Psoas muscle (tissue), 8 donors: ENCODE results near the gene UBP1. TPM values are rescaled to one million over a fixed set of nuclear protein-coding genes. Genes with fewer than 3 reads are reported as not detected.

Experiments
- ATAC-seq, 4 donors: fragments of 200-7000 bp; cut with Tn5 transposase; one replicate each; pipeline ENCODE4 v1.9.1; 2020; ENCODE audit warnings: moderate library complexity in 3 of 4, mild to moderate bottlenecking in 2 of 4
- DNase-seq, 2 donors: peaks; one replicate each; pipeline ENCODE4 v3.0.0-alpha.2; 2020
- H3K27ac ChIP-seq: fragments of 200-600 bp; one replicate; pipeline ENCODE4 v1.8.0; 2022
- H3K27me3 ChIP-seq, 3 donors: fragments of 200-600 bp in 1 of 3; one replicate each; pipeline versions ENCODE4 v1.6.1 to v1.8.0; 2013 to 2022; ENCODE audit warnings: low read length in 2 of 3, mild to moderate bottlenecking in 2 of 3, moderate library complexity in 1 of 3; ENCODE audit not compliant: insufficient read depth in 3 of 3
- H3K36me3 ChIP-seq, 2 donors: fragments of 200-600 bp in 1 of 2; one replicate each; pipeline versions ENCODE4 v1.6.1 to v1.8.0; 2013 to 2022; ENCODE audit warnings: low read depth in 1 of 2, mild to moderate bottlenecking in 1 of 2, moderate library complexity in 1 of 2; ENCODE audit not compliant: insufficient read depth in 1 of 2
- H3K4me1 ChIP-seq: fragments of 200-600 bp; one replicate; pipeline ENCODE4 v1.8.0; 2022
- H3K4me3 ChIP-seq: fragments of 200-600 bp; one replicate; pipeline ENCODE4 v1.8.0; 2022; ENCODE audit warnings: mild to moderate bottlenecking
- H3K9me3 ChIP-seq: fragments of 200-600 bp; one replicate; pipeline ENCODE4 v1.8.0; 2022
- WGBS, 3 donors: extraction: QIAGEN DNeasy Blood & Tissue Kit; methylation state at CpG; one replicate each; pipeline versions ENCODE4 v1.1.6 to v1.1.7; 2013; 5-methylcytosine and 5-hydroxymethylcytosine counted together
- intact Hi-C, 2 donors: fragments of 100-400 bp; cut with DNase I; formaldehyde crosslinking; loops; one replicate each; pipeline versions ENCODE4 v1.11.0 to v1.14.2; 2022
- polyA plus RNA-seq, 3 donors: library from polyadenylated mRNA; stranded (reverse); fragments of 200-250 nt; gene quantifications; one replicate each; pipeline ENCODE4 v1.2.3, GENCODE V29; 2013
- total RNA-seq, 4 donors: library from RNA; stranded (reverse); fragmentation: NEBNext Ultra II Directional in 2 of 4; extraction: Animal tissue kit (Norgen Biotek cat#: 25700) in 2 of 4; gene quantifications; one replicate each; pipeline versions ENCODE4 v1.2.1 to v1.2.4, GENCODE V29; 2021 to 2023
- TF ChIP-seq, protein P1 (sequence below): fragments of 200-600 bp; IDR thresholded peaks from one replicate; pipeline ENCODE4 v1.8.0; 2022; ENCODE audit warnings: antibody characterized with exemption
- donor health status: healthy with polysubstance abuse.
- donor health status: DM: no; HTN: no; CAD: no; lungs with moderate emphysema.
- donor health status: Bipolar disorder and iron deficiency.
- donor health status: healthy.
- donor health status: DM: yes; HTN: yes; CAD: no.
- donor health status: DM: no; HTN: no; CAD: no.
- donor health status: DM: no; HTN: no; CAD: no.
- donor health status: DM: yes; HTN: yes; CAD: no.

UBP1 gene
- total and polyA plus RNA-seq, 7 donors = 12.6 to 44.1 (median 24.8) TPM

GRCh38 chr3:33363113-33363800, 76.9 kb downstream of the UBP1 start:
- no peak overlapping the region for H3K4me3 ChIP-seq
- no peaks in the 10 kb centered on the region for H3K9me3 ChIP-seq
- H3K27me3 ChIP-seq = no peaks in the 10 kb centered on the region
- H3K4me1 ChIP-seq = no peaks in the 10 kb centered on the region
- 87 to 90% (median 89%) methylated on average over 3 of the region's 3 CpGs for WGBS, 3 donors
- DNase-seq (no peak), ATAC-seq (no peak)
- intact Hi-C loops = no loop called here
- TF ChIP-seq, protein P1, sequence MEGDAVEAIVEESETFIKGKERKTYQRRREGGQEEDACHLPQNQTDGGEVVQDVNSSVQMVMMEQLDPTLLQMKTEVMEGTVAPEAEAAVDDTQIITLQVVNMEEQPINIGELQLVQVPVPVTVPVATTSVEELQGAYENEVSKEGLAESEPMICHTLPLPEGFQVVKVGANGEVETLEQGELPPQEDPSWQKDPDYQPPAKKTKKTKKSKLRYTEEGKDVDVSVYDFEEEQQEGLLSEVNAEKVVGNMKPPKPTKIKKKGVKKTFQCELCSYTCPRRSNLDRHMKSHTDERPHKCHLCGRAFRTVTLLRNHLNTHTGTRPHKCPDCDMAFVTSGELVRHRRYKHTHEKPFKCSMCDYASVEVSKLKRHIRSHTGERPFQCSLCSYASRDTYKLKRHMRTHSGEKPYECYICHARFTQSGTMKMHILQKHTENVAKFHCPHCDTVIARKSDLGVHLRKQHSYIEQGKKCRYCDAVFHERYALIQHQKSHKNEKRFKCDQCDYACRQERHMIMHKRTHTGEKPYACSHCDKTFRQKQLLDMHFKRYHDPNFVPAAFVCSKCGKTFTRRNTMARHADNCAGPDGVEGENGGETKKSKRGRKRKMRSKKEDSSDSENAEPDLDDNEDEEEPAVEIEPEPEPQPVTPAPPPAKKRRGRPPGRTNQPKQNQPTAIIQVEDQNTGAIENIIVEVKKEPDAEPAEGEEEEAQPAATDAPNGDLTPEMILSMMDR = no peak
- no peaks in the 10 kb centered on the region for H3K36me3 ChIP-seq
- no peak overlapping the region for H3K27ac ChIP-seq

- intact Hi-C loops = no loop called here
- no peak for ATAC-seq
- TF ChIP-seq, protein P1 = no peak
- WGBS, 3 donors = 82 to 91% (median 85%) methylated on average over 1 of the region's 1 CpG
- Histone ChIP-seq H3K4me1 (no peaks in the 10 kb centered on the region), H3K36me3 (no peaks in the 10 kb centered on the region), H3K4me3 (no peak overlapping the region), H3K27ac (no peak overlapping the region), H3K9me3 (no peaks in the 10 kb centered on the region), H3K27me3 (no peaks in the 10 kb centered on the region)
- DNase-seq = no peak
Observed at GRCh38 chr3:33360136-33360825, 79.9 kb downstream of the UBP1 start.

DNA sequence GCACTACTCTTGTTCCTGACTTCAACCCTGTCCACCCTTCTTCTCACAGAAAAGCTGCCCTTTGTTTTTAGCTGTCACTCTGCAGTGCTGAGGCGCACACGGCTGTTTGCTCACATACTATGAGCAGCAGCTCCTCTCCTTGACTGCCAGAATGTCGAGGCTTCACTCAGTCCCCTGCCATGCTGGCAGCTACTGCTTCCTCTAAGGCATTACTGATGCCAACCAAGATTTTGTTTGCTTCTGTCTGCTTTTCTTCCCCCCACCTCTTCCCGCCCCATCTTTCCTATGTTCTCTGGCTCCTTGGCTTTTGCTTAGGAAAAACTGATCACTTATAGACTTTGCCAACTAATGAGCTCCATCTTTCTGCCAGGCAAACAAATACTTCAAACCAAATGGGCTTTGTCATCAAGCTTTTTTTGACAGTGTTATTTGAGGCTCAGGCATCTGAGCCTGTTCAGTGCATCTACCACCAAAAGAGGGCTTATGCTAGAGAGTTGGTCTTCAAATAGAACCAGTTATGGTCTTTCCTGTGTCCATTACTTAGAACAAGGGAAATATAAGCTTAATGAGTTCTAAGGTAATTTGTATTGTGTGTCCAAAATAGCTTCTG, 81.9 kb downstream of the UBP1 start:
- WGBS, 3 donors = 29 to 54% (median 37%) methylated on average over 4 of the region's 4 CpGs
- intact Hi-C loops = no loop called here
- no peaks in the 10 kb centered on the region for H3K27me3 ChIP-seq
- H3K4me3 ChIP-seq = no peak overlapping the region
- no peak for DNase-seq
- no peaks in the 10 kb centered on the region for H3K9me3 ChIP-seq
- no peak for ATAC-seq
- H3K36me3 ChIP-seq = no peaks in the 10 kb centered on the region
- TF ChIP-seq, protein P1 = no peak
- H3K4me1 ChIP-seq = no peaks in the 10 kb centered on the region
- H3K27ac ChIP-seq = no peak overlapping the region

- H3K4me3 ChIP-seq = no peak overlapping the region
- intact Hi-C loops = no loop called here
- H3K9me3 ChIP-seq = no peaks in the 10 kb centered on the region
- H3K36me3 ChIP-seq = no peaks in the 10 kb centered on the region
- H3K27ac ChIP-seq = no peak overlapping the region
- H3K27me3 ChIP-seq = no peaks in the 10 kb centered on the region
- DNase-seq (no peak), ATAC-seq (no peak)
- 32 to 61% (median 40%) methylated on average over 5 of the region's 5 CpGs for WGBS, 3 donors
- TF ChIP-seq, protein P1 = no peak
- no peaks in the 10 kb centered on the region for H3K4me1 ChIP-seq
Observed at GRCh38 chr3:33355611-33356010, 84.6 kb downstream of the UBP1 start.
